Left lung (tissue), 10 donors: ENCODE data around the gene PKNOX2. TPM values are rescaled to one million over a fixed set of nuclear protein-coding genes. Genes with fewer than 3 reads are reported as not detected.

Experiments used
- ATAC-seq: fragments of 200-7000 bp; cut with Tn5 transposase; one replicate; pipeline ENCODE4 v1.9.1; 2020; ENCODE audit warnings: moderate library complexity
- DNase-seq, 4 donors: peaks; one replicate each; pipeline ENCODE4 v3.0.0-alpha.2; 2013 to 2020
- H3K27ac ChIP-seq, 2 donors: fragments of 200-600 bp; sonication (generic) in 1 of 2; one replicate each; pipeline versions ENCODE4 v1.5.0 to v1.8.0; 2020 to 2021
- H3K27me3 ChIP-seq, 2 donors: fragments of 200-600 bp; sonication (generic) in 1 of 2; one replicate each; pipeline versions ENCODE4 v1.5.0 to v1.8.0; 2020 to 2021
- H3K36me3 ChIP-seq, 2 donors: fragments of 200-600 bp; sonication (generic) in 1 of 2; one replicate each; pipeline versions ENCODE4 v1.5.0 to v1.8.0; 2020 to 2021
- H3K4me1 ChIP-seq, 2 donors: fragments of 200-600 bp; one replicate each; pipeline ENCODE4 v1.8.0; 2021
- H3K4me3 ChIP-seq, 2 donors: fragments of 200-600 bp; sonication (generic) in 1 of 2; one replicate each; pipeline versions ENCODE4 v1.5.0 to v1.8.0; 2020 to 2021; ENCODE audit warnings: mild to moderate bottlenecking in 1 of 2
- H3K9me3 ChIP-seq, 2 donors: fragments of 200-600 bp; sonication (generic) in 1 of 2; one replicate each; pipeline versions ENCODE4 v1.5.0 to v1.8.0; 2020 to 2021
- CTCF ChIP-seq, 2 donors: fragments of 200-600 bp; sonication (generic) in 1 of 2; IDR thresholded peaks; one replicate each; pipeline versions ENCODE4 v1.5.0 to v1.8.0; 2021; ENCODE audit warnings: antibody characterized with exemption in 2 of 2
- intact Hi-C, 2 donors: fragments of 100-400 bp; cut with DNase I; formaldehyde crosslinking; loops; one replicate each; pipeline versions ENCODE4 v1.11.2 to v1.14.2; 2022
- polyA plus RNA-seq, 6 donors: library from polyadenylated mRNA; unstranded; fragments of 120-200 nt; gene quantifications; one replicate each; pipeline ENCODE4 v1.2.1, GENCODE V29; 2013; ENCODE audit not compliant: insufficient read length in 6 of 6
- total RNA-seq, 2 donors: library from RNA; stranded (reverse); fragmentation: NEBNext Ultra II Directional; extraction: Animal tissue kit (Norgen Biotek cat#: 25700); gene quantifications; one replicate each; pipeline ENCODE4 v1.2.1, GENCODE V29; 2021
- donor health status: DM: no; HTN: yes; CAD: no.
- donor health status: DM: no; HTN: no; CAD: no.

The PKNOX2 gene
- total and polyA plus RNA-seq, 8 donors, result 6.7 to 18.9 (median 16.7) TPM

GRCh38 chr11:125136001-125136400 is 28.6 kb upstream of the PKNOX2 start:
- H3K4me1 ChIP-seq, result no peaks in the 10 kb centered on the region
- DNase-seq, result no peak
- peaks cover 0 to 9% of the 10 kb centered on the region in 2 donors for H3K27me3 ChIP-seq
- H3K9me3 ChIP-seq, result no peaks in the 10 kb centered on the region
- H3K36me3 ChIP-seq, result no peaks in the 10 kb centered on the region
- H3K27ac ChIP-seq, result no peak overlapping the region
- ATAC-seq, result no peak
- H3K4me3 ChIP-seq, result no peak overlapping the region
- TF ChIP-seq CTCF (IDR thresholded peaks at IDR 0.05), result no peak
- intact Hi-C loops, result no loop called here

GRCh38 chr11:125138966-125139365 is 25.6 kb upstream of the PKNOX2 start:
- Histone ChIP-seq H3K4me1 (peaks cover 0 to 8% of the 10 kb centered on the region in 2 donors), H3K4me3 (no peak overlapping the region), H3K27ac (no peak overlapping the region), H3K9me3 (no peaks in the 10 kb centered on the region), H3K36me3 (no peaks in the 10 kb centered on the region), H3K27me3 (peaks cover 0 to 18% of the 10 kb centered on the region in 2 donors)
- DNase-seq, result no peak
- intact Hi-C loops, result no loop called here
- TF ChIP-seq CTCF (IDR thresholded peaks at IDR 0.05), result no peak
- ATAC-seq, result no peak

- no peaks in the 10 kb centered on the region for H3K36me3 ChIP-seq
- H3K27me3 ChIP-seq, result peaks cover 0 to 21% of the 10 kb centered on the region in 2 donors
- DNase-seq (no peak), ATAC-seq (no peak)
- intact Hi-C loops, result loop anchor here in 1 of 2 donors (5.0 to 10.0 kb wide), 2 partner anchors 47 to 175 kb away; no protein-coding TSS in a partner anchor
- no peaks in the 10 kb centered on the region for H3K9me3 ChIP-seq
- no peak overlapping the region for H3K4me3 ChIP-seq
- no peak for TF ChIP-seq CTCF (IDR thresholded peaks at IDR 0.05)
- no peak overlapping the region for H3K27ac ChIP-seq
- peaks cover 0 to 8% of the 10 kb centered on the region in 2 donors for H3K4me1 ChIP-seq
These were observed 24.8 kb upstream of the PKNOX2 start for GRCh38 chr11:125139778-125140177.

- Histone ChIP-seq H3K4me1 (peaks cover 0 to 8% of the 10 kb centered on the region in 2 donors), H3K36me3 (no peaks in the 10 kb centered on the region), H3K4me3 (no peak overlapping the region), H3K27me3 (peaks cover 0 to 21% of the 10 kb centered on the region in 2 donors), H3K9me3 (no peaks in the 10 kb centered on the region), H3K27ac (no peak overlapping the region)
- ATAC-seq (no peak), DNase-seq (no peak)
- intact Hi-C loops, result loop anchor here in 1 of 2 donors (5.0 to 10.0 kb wide), 2 partner anchors 48 to 175 kb away; no protein-coding TSS in a partner anchor
- TF ChIP-seq CTCF (IDR thresholded peaks at IDR 0.05), result no peak
These were observed 24.3 kb upstream of the PKNOX2 start for GRCh38 chr11:125140233-125140632.

- no peaks in the 10 kb centered on the region for H3K9me3 ChIP-seq
- no peak overlapping the region for H3K27ac ChIP-seq
- no peak overlapping the region for H3K4me3 ChIP-seq
- ATAC-seq (no peak), DNase-seq (no peak)
- H3K36me3 ChIP-seq, result no peaks in the 10 kb centered on the region
- no peak for TF ChIP-seq CTCF (IDR thresholded peaks at IDR 0.05)
- peaks cover 0 to 21% of the 10 kb centered on the region in 2 donors for H3K27me3 ChIP-seq
- peaks cover 0 to 8% of the 10 kb centered on the region in 2 donors for H3K4me1 ChIP-seq
- intact Hi-C loops, result loop anchor here in 1 of 2 donors (5.0 to 10.0 kb wide), 2 partner anchors 49 to 176 kb away; no protein-coding TSS in a partner anchor
These were observed 23.4 kb upstream of the PKNOX2 start for GRCh38 chr11:125141178-125141577.
